Lower lobe of right lung (tissue), 2 donors: ENCODE data around the gene EPHA7. TPM values are rescaled to one million over a fixed set of nuclear protein-coding genes. Genes with fewer than 3 reads are reported as not detected.

Experiments used
- ATAC-seq, 2 donors: fragments of 200-7000 bp; cut with Tn5 transposase; one replicate each; pipeline ENCODE4 v1.9.1; 2020 to 2022; ENCODE audit warnings: mild to moderate bottlenecking in 2 of 2, moderate library complexity in 2 of 2
- DNase-seq: peaks from one replicate; pipeline ENCODE4 v3.0.0-alpha.2; 2020
- H3K27ac ChIP-seq: fragments of 200-600 bp; one replicate; pipeline ENCODE4 v1.8.0; 2022
- H3K27me3 ChIP-seq: fragments of 200-600 bp; one replicate; pipeline ENCODE4 v1.8.0; 2022; ENCODE audit warnings: low read depth
- H3K36me3 ChIP-seq: fragments of 200-600 bp; one replicate; pipeline ENCODE4 v1.8.0; 2022; ENCODE audit warnings: mild to moderate bottlenecking
- H3K4me1 ChIP-seq: fragments of 200-600 bp; one replicate; pipeline ENCODE4 v1.8.0; 2022
- H3K4me3 ChIP-seq: fragments of 200-600 bp; one replicate; pipeline ENCODE4 v1.8.0; 2022; ENCODE audit warnings: mild to moderate bottlenecking
- H3K9me3 ChIP-seq: fragments of 200-600 bp; one replicate; pipeline ENCODE4 v1.8.0; 2022
- CTCF ChIP-seq: fragments of 200-600 bp; IDR thresholded peaks from one replicate; pipeline ENCODE4 v1.8.0; 2022; ENCODE audit warnings: antibody characterized with exemption, mild to moderate bottlenecking
- intact Hi-C: fragments of 100-400 bp; cut with DNase I; formaldehyde crosslinking; loops from one replicate; pipeline ENCODE4 v1.11.0; 2022
- total RNA-seq: library from RNA; stranded (reverse); fragmentation: NEBNext Ultra II Directional; extraction: Animal tissue kit (Norgen Biotek cat#: 25700); gene quantifications from one replicate; pipeline ENCODE4 v1.2.1, GENCODE V29; 2021
- donor health status: DM: no; HTN: yes; CAD: no; lungs with severe emphysema.

The EPHA7 gene
- total RNA-seq, 1 donor from 2014 or later: 0.86 TPM

DNA sequence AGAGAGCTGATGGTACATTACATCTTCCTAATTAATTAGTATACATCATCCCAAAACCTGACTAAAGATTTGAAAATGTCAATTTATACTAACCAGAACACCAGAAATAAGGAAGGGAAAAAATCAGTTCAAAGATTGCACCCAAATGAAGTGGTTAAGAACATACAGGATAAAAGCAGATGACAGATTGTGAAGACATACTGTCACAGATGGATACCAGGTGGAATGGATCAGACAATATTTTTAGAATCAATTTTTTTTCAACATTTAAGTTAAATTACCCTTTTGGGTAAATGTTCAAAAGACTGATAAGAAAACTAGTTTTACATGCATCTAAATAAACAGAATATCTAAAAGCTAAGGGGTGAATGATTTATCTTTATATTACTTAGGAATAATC lies 47.6 kb downstream of the EPHA7 start:
- no peaks in the 10 kb centered on the region for H3K27me3 ChIP-seq
- intact Hi-C loops: no loop called here
- TF ChIP-seq CTCF: no peak
- DNase-seq (no peak), ATAC-seq (no peak)
- H3K36me3 ChIP-seq: no peaks in the 10 kb centered on the region
- no peak overlapping the region for H3K4me3 ChIP-seq
- H3K27ac ChIP-seq: no peak overlapping the region
- no peaks in the 10 kb centered on the region for H3K4me1 ChIP-seq
- no peaks in the 10 kb centered on the region for H3K9me3 ChIP-seq

GRCh38 chr6:93369586-93370134 lies 49.7 kb downstream of the EPHA7 start:
- Histone ChIP-seq H3K4me3 (no peak overlapping the region), H3K36me3 (no peaks in the 10 kb centered on the region), H3K27ac (no peak overlapping the region), H3K27me3 (no peaks in the 10 kb centered on the region), H3K4me1 (no peaks in the 10 kb centered on the region), H3K9me3 (no peaks in the 10 kb centered on the region)
- TF ChIP-seq CTCF: no peak
- ATAC-seq (no peak), DNase-seq (no peak)
- intact Hi-C loops: no loop called here

DNA sequence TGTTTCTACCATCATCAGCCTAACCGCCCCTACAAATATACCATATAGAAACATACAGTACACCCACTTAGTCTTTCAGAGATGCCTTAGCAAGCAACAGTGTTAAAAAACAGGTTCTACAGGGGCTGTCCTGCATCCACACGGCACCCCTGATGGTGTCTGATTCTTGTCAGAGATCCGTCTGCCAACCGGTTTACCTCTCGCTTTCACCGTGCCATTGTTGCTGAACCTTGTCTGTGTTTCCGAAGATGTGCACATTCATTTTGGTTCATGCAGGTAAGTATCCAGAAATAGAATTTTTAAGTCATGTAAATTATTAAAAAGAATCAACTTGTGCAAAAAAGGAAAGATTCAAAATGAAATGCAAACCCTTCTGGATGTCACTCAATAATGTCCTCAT lies 52.9 kb downstream of the EPHA7 start:
- Histone ChIP-seq H3K27ac (no peak overlapping the region), H3K4me1 (no peaks in the 10 kb centered on the region), H3K9me3 (no peaks in the 10 kb centered on the region), H3K27me3 (no peaks in the 10 kb centered on the region), H3K36me3 (no peaks in the 10 kb centered on the region), H3K4me3 (no peak overlapping the region)
- TF ChIP-seq CTCF: no peak
- intact Hi-C loops: no loop called here
- ATAC-seq: no peak
- DNase-seq: no peak

DNA sequence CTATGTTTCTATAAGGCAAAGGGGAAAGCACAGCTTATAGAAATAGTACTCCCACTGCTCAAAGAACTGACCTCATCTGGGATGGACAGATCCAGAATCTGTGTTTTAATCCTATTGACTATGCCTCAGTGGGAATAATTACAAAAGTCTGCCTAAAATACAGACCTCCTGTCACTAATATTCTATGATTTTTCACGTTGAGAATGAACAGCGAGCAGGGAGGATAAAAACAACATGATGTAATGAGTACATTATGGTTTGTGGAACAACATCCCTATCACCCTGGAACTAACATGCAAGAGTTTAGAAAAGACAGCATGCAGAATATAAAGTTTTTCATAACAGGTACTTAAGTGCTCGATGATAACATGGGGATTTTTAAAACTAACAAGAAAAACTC lies 53.9 kb downstream of the EPHA7 start:
- no peaks in the 10 kb centered on the region for H3K27me3 ChIP-seq
- H3K9me3 ChIP-seq: no peaks in the 10 kb centered on the region
- DNase-seq: no peak
- no peak overlapping the region for H3K4me3 ChIP-seq
- H3K4me1 ChIP-seq: no peaks in the 10 kb centered on the region
- ATAC-seq: no peak
- H3K36me3 ChIP-seq: no peaks in the 10 kb centered on the region
- intact Hi-C loops: no loop called here
- no peak for TF ChIP-seq CTCF
- no peak overlapping the region for H3K27ac ChIP-seq

GRCh38 chr6:93358435-93358834 lies 60.9 kb downstream of the EPHA7 start:
- Histone ChIP-seq H3K36me3 (no peaks in the 10 kb centered on the region), H3K4me3 (no peak overlapping the region), H3K4me1 (no peaks in the 10 kb centered on the region), H3K9me3 (no peaks in the 10 kb centered on the region), H3K27me3 (no peaks in the 10 kb centered on the region), H3K27ac (no peak overlapping the region)
- intact Hi-C loops: no loop called here
- ATAC-seq (no peak), DNase-seq (no peak)
- no peak for TF ChIP-seq CTCF

- H3K4me3 ChIP-seq: no peak overlapping the region
- DNase-seq (no peak), ATAC-seq (no peak)
- H3K27me3 ChIP-seq: no peaks in the 10 kb centered on the region
- TF ChIP-seq CTCF: no peak
- no peaks in the 10 kb centered on the region for H3K9me3 ChIP-seq
- H3K4me1 ChIP-seq: no peaks in the 10 kb centered on the region
- intact Hi-C loops: no loop called here
- H3K36me3 ChIP-seq: no peaks in the 10 kb centered on the region
- H3K27ac ChIP-seq: no peak overlapping the region
Measured at GRCh38 chr6:93352604-93353003, 66.8 kb downstream of the EPHA7 start.
